CD4-positive, alpha-beta T cell treated with Interleukin-6 at 100 ng/mL for 8 hours (primary cell): ENCODE measurements around the gene P3H1.
A peak's percentile ranks its signal among the peaks of the same experiment; 100 is the strongest.
"Not testable (repeated sequence)": the region's sequence is repeated elsewhere in the genome, so short reads cannot be mapped to it uniquely, and the experiment has no call there.

ENCODE experiments used
- DNase-seq: peaks from one replicate; pipeline ENCODE4 v3.0.0-alpha.2; 2020; ENCODE audit warnings: mixed read lengths, low spot score

P3H1 gene

DNA sequence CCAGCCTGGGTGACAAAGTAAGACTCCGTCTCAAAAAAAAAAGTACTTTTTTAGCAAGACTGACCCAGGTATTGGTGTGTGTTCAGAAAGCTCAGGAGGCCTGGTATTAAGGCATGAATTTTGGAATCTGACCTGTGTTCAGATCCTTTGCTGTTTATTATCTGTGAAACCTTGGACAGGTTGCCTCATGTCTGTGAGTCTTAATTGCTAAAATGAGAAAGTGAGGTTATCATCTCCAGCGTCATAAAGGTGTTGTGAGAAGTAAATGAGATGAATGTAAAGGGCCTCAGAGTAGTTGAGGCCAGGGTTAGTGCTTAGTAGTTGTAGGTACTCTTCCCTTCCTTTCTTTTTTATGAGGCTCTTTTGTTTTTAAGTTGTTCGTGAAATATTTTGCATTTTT lies 3.0 kb upstream of the P3H1 start:
- no peak for DNase-seq

DNA sequence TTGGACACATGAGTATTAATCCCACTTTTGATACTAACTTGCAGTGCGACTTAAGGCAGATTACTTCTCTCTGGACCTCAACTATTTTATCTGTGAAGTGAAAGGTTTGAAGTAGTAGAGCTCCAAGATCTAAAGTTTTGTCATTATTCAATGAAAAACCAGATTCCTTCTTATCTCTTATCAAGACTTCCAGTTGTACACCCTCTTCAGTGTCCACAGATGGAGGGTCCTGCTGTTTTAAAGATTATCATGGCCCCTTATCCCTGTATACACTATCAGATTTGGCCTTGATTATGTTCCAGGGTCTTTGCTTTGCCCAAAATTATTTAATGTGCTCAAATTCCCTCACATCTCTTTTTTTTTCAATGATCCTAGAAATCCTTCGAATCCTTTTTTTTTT lies 1.3 kb upstream of the P3H1 start:
- no peak for DNase-seq

GRCh38 chr1:42767510-42768000 lies 727 bp upstream of the P3H1 start:
- peak; percentile 11 for DNase-seq

DNA sequence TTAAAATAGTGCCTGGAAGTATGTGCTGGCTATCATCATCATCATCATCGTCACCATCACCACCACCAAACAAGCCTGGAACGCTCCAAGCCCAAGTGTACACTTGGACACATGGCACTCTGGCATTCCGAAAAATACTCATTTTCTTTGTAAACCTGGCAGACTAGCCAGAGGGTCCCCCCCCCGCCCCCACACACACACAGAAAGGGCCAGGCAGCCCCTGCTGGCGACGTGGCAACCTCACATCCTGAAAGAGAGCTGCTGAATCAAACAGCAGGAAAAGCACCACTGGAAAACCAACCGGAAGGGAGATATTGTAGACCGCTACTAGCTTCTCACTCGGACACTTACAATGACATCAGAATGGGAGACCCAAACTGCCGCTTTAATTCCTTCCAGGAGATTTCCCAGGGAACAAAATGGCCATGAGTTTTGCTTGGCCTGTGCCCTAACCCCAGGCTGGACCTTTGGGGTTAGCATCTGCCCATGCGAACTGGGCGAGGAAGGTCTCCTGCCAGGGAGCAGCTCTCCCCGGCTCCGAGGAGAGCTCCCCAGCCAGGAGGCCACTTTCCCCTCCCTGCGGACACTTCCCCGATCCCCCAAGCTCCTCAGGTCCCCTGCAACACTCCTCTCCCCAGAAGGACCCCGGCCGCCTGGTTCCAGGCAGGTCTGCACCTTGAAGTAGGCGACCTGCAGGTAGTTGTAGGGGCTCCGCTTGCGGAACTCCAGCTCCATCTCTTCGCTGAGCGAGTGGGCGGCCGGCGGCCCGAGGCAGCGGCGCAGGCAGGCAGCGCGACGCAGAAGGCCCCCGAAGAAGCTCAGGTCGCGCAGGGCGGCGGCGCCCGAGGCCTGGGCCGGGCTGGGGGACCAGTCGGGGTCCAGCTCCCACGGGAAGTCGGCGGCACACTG lies 742 bp downstream of the P3H1 start:
- DNase-seq: peak; percentile 16

- DNase-seq: no peak
Measured at GRCh38 chr1:42765269-42765668, 1.6 kb downstream of the P3H1 start.

- DNase-seq: no peak
Measured at GRCh38 chr1:42762269-42762668, 4.6 kb downstream of the P3H1 start.

DNA sequence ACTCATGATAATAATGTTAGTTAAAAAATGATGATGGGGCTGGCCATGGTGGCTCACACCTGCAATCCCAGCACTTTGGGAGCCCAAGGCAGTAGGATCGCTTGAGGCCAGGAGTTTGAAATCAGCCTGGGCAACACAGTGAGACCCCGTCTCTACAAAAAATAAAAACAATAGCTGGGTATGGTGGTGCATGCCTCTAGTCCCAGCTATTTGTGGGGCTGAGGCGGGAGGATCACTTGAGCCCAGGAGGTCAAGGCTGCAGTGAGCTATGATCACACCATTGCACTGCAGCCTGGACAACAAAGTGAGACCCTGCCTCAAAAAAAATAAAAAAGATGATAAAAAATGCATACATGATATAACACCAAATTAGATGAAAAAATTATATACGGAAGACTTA lies 5.3 kb downstream of the P3H1 start:
- no peak for DNase-seq

DNA sequence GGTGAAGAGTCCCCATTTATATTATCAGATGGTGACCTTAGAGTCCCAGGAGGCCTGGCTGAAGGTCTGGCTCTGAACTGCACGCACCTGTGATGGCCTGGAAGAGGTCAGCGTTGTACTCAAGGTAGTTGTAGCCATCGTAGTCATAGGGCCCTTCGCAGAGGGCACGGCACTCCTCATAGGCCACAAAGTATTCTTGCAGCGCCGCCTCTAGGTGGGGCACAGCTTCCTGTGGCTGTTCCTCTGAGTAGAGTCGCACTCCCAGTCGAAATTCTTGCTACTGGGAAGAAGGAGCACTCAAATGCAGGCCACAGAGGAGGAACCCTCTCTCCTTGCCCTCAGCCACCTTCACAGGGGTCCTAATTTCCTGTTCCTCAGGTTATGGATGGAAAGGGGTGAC lies 7.7 kb downstream of the P3H1 start:
- no peak for DNase-seq

DNA sequence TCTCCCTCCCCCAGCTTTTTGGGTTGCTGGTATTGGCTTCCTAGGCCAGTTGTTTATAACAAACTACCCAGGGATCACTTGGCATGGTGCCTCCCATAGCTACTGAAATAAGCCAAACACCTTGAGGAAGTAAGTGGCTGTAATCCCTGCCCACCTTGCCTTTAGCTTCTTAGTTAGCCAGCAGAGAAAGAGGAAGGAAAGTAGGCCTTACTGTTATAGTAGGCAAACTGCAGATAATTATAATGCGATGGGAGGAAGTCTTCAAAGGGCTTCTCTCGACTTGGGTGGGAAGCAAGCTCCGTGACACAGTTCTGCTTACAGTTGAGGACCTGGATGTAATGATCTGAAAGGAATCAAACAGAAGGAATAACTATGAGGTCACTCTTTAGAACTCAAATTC lies 8.2 kb downstream of the P3H1 start:
- DNase-seq: no peak

DNA sequence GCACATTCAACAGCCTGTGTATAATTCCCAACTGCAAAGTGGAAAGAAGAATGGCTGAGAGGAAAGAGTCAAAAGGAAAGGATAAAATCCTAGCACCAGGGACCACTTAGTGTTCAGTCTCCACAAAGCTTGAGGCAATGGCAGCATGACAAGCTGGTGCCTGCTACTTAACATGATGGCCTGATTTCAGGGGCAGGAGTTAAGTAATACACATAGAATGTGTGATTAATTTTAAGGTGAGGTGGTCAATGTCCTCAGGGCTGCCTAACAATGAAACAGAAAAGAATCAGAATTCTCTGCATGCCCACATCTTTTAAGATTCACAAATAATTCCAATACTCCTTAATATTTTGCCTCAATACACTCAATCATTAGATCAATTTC lies 8.9 kb downstream of the P3H1 start:
- no peak for DNase-seq

GRCh38 chr1:42756956-42757891 lies 9.6 kb downstream of the P3H1 start:
- DNase-seq: no peak

DNA sequence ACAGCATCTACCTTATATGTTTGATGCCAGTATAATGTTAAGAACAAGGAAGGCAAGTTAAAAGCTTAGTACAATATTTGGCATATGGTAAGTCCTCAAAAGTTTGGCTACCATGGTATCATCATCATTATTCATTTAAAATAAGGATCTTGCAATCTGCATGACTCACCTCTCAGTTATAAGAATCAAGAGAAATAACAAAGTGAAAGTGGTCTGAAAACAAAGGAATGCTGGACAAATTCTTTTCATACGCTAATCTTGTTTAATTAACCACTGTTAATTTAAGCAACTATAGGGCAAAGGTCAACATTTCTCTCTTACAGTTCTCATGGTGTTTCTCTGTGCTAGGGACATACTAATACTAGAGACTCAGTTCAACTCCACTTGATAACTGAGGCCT lies 13.8 kb downstream of the P3H1 start:
- no peak for DNase-seq

- DNase-seq: no peak
Measured at GRCh38 chr1:42752284-42752683, 14.5 kb downstream of the P3H1 start.

GRCh38 chr1:42751511-42752070 lies 15.2 kb downstream of the P3H1 start:
- not testable (repeated sequence) for DNase-seq

DNA sequence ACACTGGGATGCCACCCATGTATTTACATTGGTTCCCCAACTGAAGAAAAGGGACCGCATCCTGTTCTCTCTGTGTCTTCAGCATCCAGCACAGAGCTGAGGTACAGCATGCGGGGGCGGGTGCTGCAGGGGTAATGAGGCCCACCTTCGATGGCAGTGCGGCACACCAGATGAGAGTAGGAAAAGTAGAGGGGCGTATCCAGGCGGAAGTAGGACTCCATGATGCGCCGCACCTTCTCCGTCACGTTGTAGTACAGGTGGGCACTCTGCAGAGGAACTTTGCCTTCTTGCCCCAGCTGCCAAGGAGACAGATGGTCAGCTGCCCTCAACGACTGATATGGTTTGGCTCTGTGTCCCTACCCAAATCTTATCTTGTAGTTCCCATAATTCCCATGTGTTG lies 16.8 kb downstream of the P3H1 start:
- no peak for DNase-seq

GRCh38 chr1:42748461-42749410 lies 18.1 kb downstream of the P3H1 start:
- no peak for DNase-seq

DNA sequence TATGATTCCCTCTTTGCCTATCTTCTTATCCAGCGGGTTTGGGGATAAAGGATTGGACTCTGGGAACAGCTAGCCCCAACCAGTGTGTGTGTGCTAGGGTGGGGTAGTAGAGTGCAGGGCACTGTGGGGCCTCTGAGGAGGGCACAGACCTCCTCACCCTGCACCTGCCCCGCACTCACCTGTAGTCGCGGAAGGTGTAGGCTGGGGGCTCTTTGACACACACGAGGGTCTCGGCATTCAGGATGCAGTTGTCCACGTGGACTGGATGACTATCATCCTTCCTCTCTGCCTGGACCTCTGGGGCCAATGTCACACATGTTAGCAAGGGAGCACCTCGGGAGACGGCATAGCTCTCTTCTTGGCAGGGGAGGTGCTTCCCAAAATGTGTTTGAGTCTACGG lies 18.8 kb downstream of the P3H1 start:
- no peak for DNase-seq

GRCh38 chr1:42747125-42747524 lies 19.7 kb downstream of the P3H1 start:
- peak; percentile 27 for DNase-seq

DNA sequence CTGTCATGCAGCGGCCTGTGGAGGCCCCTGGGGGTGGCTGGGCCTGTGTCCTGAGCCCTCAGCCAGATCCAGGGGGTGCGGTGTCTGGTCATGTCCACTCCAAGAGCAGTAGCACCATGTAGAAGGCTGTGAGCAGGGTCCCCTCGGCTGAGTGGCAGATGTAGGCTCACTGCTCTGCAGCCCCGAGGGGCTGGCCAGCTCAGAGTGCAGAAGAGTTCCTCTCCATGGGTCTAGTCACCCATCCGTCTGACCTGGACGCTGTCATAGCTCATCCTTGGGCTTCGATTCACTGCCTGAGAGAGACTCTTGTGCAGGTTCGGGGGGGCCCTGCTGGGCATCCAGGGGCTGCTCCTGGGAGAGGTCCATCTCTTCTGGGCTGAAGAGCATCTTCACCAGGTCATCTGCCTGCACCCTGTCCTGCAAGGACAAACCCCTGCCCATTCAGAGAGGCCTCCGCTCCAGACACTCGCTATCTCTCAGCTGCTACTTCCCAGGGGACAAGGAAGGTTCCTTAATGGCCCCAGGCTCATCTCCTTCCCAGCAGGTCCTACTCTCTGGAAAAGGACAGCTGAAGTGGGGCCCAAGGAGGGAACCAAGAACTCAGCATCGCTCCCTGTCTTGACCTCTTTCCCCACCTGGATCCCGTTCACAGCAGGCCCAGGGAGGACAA lies 20.3 kb downstream of the P3H1 start:
- no peak for DNase-seq

DNA sequence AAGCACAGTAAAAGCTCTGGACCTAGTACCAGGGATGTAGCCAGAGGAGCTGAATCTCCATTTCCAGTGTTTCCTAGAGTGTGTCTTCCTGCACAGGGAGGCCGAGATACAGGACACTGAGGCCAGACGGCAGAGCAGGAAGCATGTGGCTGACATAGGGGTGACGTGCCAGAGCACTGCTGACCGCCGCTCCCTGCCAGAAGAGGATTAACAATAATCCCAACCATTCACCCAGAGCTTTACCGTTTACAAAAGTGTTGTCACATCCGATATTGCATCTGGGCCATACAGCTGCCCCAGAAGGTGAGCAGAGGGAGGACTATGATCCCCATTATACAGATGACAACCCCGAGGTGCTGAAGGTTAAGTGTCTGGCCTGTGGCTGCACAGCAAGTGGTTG lies 21.0 kb downstream of the P3H1 start:
- no peak for DNase-seq

DNA sequence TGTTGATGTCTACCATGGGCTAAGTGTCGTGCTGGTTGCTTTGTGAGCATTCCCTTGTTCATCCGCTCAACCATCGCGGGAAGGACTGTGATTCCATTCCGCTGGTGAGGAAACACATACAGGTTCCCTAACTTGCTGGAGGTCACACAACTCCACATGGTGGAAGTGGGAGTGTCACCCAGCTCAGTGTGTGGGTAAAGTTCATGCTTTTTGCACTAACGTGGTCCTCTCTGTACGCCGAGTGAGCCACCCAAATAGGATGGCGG lies 22.7 kb downstream of the P3H1 start:
- DNase-seq: no peak
